Peyer's patch (tissue), 4 donors: ENCODE data around the gene CBARP.

Experiments used
- POLR2A ChIP-seq, 2 donors: fragments of 450-650 bp; IDR thresholded peaks; one replicate each; pipeline ENCODE4 v1.5.1; 2017; ENCODE audit warnings: antibody characterized with exemption in 2 of 2, mild to moderate bottlenecking in 2 of 2, moderate library complexity in 2 of 2
- TF ChIP-seq, protein P1 (sequence below), 6 experiments: fragments of 450-650 bp in 4 of 6; fragments of 200-600 bp in 2 of 6; sonication (generic) in 1 of 6; IDR thresholded peaks; one replicate each; pipeline ENCODE4 v1.5.1; 2017 to 2019; ENCODE audit warnings: antibody characterized with exemption in 6 of 6, mild to moderate bottlenecking in 3 of 6, moderate library complexity in 1 of 6

DNA sequence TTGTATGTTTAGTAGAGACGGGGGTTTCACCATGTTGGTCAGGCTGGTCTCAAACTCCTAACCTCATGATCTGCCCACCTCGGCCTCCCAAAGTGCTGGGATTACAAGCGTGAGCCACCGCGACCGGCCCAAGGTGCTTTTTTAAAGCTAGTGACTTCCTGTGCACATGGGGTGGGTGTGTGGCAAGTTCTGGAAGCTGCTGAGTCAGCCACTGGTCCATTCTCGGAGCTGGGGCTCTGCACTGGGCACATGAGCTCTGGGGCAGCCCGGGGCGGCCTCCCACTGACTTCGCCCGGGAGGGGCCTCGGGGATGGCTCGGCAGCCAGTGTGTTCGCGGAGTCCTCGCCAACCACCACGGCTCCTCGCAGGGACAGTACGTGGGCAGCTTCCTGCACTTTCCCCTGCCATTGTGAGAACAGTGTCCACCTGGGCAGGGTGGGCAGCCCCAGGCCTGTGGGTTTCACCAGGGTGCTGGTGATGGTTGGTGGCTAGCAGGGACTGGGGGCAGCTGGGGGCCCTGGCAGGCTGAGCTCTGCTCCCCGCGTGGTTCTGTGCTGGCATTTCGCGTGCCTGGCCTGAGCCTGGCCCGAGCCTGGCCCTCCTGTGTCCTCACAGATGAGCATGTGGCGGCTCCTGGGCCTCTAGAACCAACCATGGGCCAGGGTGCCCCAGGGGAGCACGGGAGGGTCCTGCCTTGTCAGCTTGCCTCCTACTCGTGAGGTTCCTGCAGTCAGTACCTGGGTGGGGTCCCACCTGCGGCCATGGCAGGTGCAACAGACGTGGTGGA, 12.2 kb downstream of the CBARP start:
- TF ChIP-seq, protein P1, sequence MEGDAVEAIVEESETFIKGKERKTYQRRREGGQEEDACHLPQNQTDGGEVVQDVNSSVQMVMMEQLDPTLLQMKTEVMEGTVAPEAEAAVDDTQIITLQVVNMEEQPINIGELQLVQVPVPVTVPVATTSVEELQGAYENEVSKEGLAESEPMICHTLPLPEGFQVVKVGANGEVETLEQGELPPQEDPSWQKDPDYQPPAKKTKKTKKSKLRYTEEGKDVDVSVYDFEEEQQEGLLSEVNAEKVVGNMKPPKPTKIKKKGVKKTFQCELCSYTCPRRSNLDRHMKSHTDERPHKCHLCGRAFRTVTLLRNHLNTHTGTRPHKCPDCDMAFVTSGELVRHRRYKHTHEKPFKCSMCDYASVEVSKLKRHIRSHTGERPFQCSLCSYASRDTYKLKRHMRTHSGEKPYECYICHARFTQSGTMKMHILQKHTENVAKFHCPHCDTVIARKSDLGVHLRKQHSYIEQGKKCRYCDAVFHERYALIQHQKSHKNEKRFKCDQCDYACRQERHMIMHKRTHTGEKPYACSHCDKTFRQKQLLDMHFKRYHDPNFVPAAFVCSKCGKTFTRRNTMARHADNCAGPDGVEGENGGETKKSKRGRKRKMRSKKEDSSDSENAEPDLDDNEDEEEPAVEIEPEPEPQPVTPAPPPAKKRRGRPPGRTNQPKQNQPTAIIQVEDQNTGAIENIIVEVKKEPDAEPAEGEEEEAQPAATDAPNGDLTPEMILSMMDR (IDR thresholded peaks at IDR 0.05) = no peak
- TF ChIP-seq POLR2A (IDR thresholded peaks at IDR 0.05) = no peak
